ENCODE data around the gene TEAD2.

- TF ChIP-seq CTCF (IDR thresholded peaks at IDR 0.05; ENCODE audit: borderline replicate concordance, extremely low read depth, low read length, poor library complexity, severe bottlenecking) (no peak), EZH2 (IDR thresholded peaks at IDR 0.05; ENCODE audit: borderline replicate concordance, low read depth, low read length, severe bottlenecking) (no peak)
Measured at GRCh38 chr19:49387936-49388372, 25.7 kb upstream of the TEAD2 start, which contains the start of gene KASH5.

Measured in DND-41 (cell line).